ENCODE measurements around the gene CLEC2L. TPM values are rescaled to one million over a fixed set of nuclear protein-coding genes. Genes with fewer than 3 reads are reported as not detected.

Gene CLEC2L
- total and polyA plus RNA-seq, 2 of the 4 experiments (the other 2 are of a cell fraction) = not detected

DNA sequence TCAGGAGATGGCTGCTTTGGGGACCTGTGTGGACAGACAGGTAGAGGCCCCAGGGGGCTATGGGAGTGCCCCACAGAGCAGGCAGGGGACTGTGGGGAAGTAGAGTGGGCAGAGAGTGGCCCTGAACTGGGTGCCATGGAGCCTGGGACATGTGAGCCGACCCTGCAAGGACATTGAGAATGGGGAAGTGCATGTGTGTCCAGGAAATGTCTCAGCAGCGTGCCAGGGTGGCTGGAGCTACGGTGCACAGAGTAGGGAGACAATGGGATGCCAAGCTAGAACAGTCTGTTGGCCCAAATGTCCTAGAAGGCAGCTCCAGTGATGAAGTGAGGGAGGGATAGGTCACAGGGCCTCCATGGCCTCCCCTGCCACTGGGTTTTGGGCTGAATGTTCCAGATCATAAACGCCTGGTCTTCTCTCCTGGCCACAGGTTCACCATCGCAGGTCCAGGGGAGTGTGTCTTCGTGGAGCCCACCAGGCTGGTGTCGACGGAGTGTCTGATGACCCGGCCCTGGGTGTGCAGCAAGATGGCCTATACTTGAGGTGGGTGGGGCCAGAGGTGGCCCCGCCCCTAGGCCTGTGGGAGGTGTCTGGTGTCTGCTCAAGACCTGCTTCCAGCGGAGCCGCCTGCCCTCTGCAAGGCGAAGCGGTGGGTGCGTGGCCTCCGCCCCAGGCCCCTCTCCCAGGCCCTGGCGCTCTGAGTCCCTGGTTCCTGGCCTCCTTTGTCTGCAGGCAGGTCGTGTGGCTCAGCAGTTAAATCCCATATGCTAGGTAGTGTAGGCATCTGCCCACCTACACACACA lies 20.5 kb downstream of the CLEC2L start:
- intact Hi-C loops (cut with micrococcal nuclease) (no loop called here), dilution Hi-C loops (cut with HindIII; ENCODE audit: low sequenced_read_pairs, unreplicated experiment) (no loop called here), in situ Hi-C loops (cut with MboI; ENCODE audit: low sequenced_read_pairs) (no loop called here)
- no peaks in the 10 kb centered on the region for H3K9me1 ChIP-seq (ENCODE audit: insufficient read depth, low read length)
- H4K91ac ChIP-seq (ENCODE audit: insufficient read depth, low read depth, low read length) = no peak overlapping the region
- no peaks in the 10 kb centered on the region for H3K9me3 ChIP-seq (ENCODE audit: control insufficient read depth, insufficient read depth, low read length)
- H3K4me1 ChIP-seq (ENCODE audit: control insufficient read depth, insufficient read depth, low read length) = no peaks in the 10 kb centered on the region
- no peak overlapping the region for H3K18ac ChIP-seq (ENCODE audit: low read depth, low read length)
- no peak overlapping the region for H3K14ac ChIP-seq (replicated peaks; ENCODE audit: low read depth, low read length)
- no peak overlapping the region for H2BK120ac ChIP-seq (ENCODE audit: low read depth, low read length)
- ChIA-PET POLR2A (ENCODE audit: unreplicated experiment) (no interaction called here), CTCF (no interaction called here)
- H3K9ac ChIP-seq (ENCODE audit: low read depth, low read length) = no peak overlapping the region
- TF ChIP-seq CEBPB (IDR thresholded peaks at IDR 0.05; ENCODE audit: low read depth, low read length) = no peak
- DNase-seq (no peak), ATAC-seq (ENCODE audit: low read depth) (no peak)
- WGBS, 2 experiments (ENCODE audit: extremely low coverage in 2 of 2, insufficient read length in 1 of 2) = 69% methylated on average over 4 of the region's 18 CpGs; no CpG with 5 or more reads in 1 of the 2 experiments
- H4K8ac ChIP-seq (ENCODE audit: low read depth in 2 of 2, low read length in 2 of 2) = no peak overlapping the region
- H3K27me3 ChIP-seq (ENCODE audit: control insufficient read depth, insufficient read depth, low read length) = peaks cover 50% of the 10 kb centered on the region
- H2BK20ac ChIP-seq (ENCODE audit: low read depth, low read length) = no peak overlapping the region
- no peak overlapping the region for H2AK5ac ChIP-seq (ENCODE audit: low read depth, low read length)
- H3K56ac ChIP-seq (ENCODE audit: extremely low read depth, insufficient read depth, low read length) = no peak overlapping the region
- no peak overlapping the region for H2AK9ac ChIP-seq (replicated peaks; ENCODE audit: low read depth, low read length, poor library complexity)
- H3K4me3 ChIP-seq (ENCODE audit: insufficient read depth, low read depth, low read length) = no peak overlapping the region
- H3K4me2 ChIP-seq (ENCODE audit: low read depth, low read length) = no peak overlapping the region
- H4K5ac ChIP-seq (ENCODE audit: low read depth, low read length) = no peak overlapping the region
- H3K27ac ChIP-seq (ENCODE audit: insufficient read depth, low read length) = no peak overlapping the region
- no peak overlapping the region for H3K23ac ChIP-seq (ENCODE audit: low read depth, low read length)
- no peaks in the 10 kb centered on the region for H3K79me1 ChIP-seq (ENCODE audit: low read depth in 1 of 2, low read length in 2 of 2)
- H2BK5ac ChIP-seq (ENCODE audit: low read depth, low read length, poor library complexity, severe bottlenecking) = no peak overlapping the region
- no peak overlapping the region for H3K4ac ChIP-seq (ENCODE audit: low read depth, low read length)
- no peaks in the 10 kb centered on the region for H4K20me1 ChIP-seq (ENCODE audit: insufficient read depth, low read length)
- H2BK15ac ChIP-seq (ENCODE audit: low read depth, low read length) = no peak overlapping the region
- no TSS peak for BruUV-seq (replicated peaks)
- H3K36me3 ChIP-seq (ENCODE audit: control insufficient read depth, insufficient read depth, low read length) = no peaks in the 10 kb centered on the region
- no peak overlapping the region for H2AFZ ChIP-seq (replicated peaks; ENCODE audit: low read length, poor library complexity)

Data from IMR-90 (cell line).